PFSK-1 (cell line): ENCODE data around the gene CEP192.

Source experiments
- POLR2AphosphoS5 ChIP-seq: IDR thresholded peaks from 2 replicates; pipeline ENCODE4 v1.6.1; 2012; ENCODE audit warnings: low read depth, mild to moderate bottlenecking, control low read depth, low read length, moderate library complexity
- TAF1 ChIP-seq: IDR thresholded peaks from 2 replicates; pipeline ENCODE4 v1.6.1; 2012; ENCODE audit warnings: low read length, control low read depth, borderline replicate concordance; ENCODE audit not compliant: insufficient read depth

DNA sequence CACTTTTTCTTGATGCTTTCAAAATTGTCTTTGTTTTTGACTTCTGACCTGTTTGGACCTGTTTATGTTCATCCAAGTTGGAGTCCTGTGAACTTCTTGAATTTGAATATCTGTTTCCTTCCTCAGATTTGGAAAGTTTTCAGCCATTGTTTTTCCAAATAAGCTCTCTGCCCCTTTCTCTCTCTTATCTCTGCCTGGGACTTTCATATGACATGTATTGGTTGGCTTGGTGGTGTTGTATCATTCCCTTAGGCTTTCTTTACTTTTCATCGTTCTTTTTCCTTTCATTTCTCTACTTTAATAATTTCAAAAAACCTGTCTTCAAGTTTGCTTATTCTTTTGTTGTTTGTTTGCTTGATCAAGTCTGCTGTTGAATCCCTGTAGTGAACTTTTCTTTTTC lies 167.3 kb downstream of the CEP192 start:
- TF ChIP-seq POLR2AphosphoS5 (no peak), TAF1 (no peak)
